ENCODE data around the gene SLC8A1.

DNA sequence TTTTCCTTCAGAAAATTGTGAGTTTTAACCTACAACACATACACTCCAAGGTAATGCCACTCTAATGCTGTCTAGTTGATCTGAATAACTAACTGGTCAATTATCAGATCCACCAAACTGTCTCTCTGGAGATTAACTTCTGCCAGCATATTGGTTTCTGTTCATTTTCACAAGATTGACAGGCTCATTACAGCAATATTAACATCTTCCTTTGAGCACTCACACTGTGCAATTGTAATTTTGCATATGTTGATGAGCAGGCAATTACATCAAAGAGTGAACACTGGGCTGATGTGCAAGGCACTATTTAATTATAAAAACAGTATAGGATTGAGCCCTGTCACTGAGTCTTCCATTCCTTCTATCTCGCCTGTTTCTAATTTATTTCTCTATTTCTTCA lies 197.3 kb downstream of the SLC8A1 start:
- no peak for TF ChIP-seq EZH2 (IDR thresholded peaks at IDR 0.05)
- no peak for TF ChIP-seq POLR2AphosphoS5 (IDR thresholded peaks at IDR 0.05; ENCODE audit: borderline replicate concordance, low read depth, low read length)
- no peak for TF ChIP-seq FOXP2 (optimal IDR thresholded peaks at IDR 0.05; ENCODE audit: control extremely low read depth, extremely low read length, insufficient read depth)
